Eye (tissue), 1 donor: ENCODE data around the gene CAPN1.
A peak's percentile ranks its signal among the peaks of the same experiment; 100 is the strongest.
"Not testable (repeated sequence)": the region's sequence is repeated elsewhere in the genome, so short reads cannot be mapped to it uniquely, and the experiment has no call there.

ENCODE experiments used
- DNase-seq: peaks from one replicate; pipeline ENCODE4 v3.0.0-alpha.2; 2015

Gene CAPN1

DNA sequence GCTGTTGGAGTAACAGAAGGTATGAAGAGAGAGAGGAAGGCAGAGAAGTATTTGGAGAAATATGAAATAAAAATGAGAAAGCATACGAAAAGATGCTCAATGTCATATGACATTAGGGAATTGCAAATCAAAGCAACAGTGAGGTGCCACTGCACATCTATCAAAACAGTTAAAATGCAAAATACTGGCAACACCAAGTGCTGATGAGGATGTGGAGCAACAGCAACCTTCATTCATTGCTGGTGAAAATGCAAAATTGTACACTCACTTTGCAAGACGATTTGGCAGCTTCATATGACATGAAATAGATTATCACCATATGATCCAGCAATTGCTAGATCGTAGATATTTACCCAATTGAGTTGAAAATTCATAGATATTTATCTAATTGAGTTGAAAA is 21.1 kb upstream of the CAPN1 start:
- no peak for DNase-seq

DNA sequence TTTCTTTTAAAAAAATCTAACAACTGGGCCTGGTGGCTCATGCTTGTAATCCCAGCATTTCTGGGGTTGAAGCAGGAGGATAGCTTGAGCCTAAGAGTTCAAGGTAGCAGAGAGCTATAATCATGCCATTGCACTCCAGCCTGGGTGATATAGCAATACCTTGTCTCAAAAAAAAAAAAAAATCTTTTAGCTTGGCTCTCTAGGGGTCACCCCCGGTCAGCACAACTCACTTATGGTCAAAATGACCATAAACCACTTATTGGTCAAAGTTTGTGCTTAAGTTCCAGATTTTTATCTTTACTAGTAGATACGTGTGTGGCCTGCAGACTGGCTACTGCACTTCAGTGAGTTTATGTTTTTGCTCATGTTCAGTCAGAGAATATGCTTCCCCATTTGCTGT is 18.0 kb upstream of the CAPN1 start:
- no peak for DNase-seq

DNA sequence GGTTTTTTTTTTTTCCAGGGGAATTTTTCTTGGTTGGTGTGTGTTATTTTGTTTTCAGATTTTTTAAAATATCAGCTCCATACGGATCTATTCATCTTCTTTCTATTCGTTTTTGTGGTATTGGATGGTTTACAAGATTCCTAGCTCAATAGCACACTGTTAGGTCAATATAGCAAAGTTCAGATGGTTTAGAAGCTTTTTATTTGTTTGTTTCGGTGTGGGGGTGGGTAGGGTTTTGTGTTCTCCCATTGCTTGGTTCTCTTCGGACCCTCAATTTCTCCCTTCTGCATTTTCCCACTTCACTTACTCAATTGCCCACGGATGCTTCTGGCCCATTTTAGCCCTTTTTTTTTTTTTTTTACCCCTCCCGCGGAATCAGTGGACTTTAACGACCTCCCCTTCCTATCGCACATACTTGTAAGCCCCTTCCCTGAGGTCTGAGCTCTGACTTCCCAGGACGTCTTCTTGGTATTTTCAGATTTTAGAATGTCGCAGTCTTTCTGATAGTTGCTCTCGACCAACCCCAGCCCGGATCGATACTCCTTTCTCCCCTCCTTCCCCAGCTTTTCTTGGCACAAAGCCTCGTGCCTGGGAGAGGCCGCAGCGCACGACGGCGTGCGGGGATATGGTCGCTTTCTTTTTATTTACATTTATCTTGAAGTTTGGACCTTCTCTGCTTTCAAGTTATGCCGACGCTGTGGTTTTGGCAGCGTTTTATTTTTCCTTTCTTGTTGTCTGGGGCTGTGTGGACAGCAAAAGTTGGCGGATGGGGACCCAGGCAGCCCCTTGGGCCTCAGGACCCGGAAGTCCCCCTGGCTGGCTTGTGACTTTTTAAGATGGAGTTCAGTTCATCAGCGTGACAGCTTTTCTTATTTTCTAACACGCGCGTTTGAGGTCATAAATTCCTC is 16.1 kb upstream of the CAPN1 start:
- DNase-seq: no peak

DNA sequence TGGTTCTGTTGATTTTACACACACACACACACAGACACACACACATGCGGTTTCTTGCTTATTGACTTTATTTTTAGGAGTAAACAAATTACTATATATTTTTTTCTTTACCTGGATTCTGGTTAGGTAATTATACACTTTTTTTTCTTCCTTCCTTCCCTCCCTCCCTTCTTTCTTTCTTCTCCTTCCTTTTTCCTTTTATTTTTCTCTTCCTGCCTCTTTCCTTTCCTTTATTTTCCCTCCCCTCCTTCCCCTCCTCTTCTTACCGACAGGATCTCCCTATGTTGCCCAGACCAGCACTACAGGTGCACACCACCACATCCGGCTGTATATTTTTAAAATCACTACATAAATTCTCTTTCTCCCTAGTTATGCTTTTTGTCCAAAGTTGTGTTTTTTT is 14.8 kb upstream of the CAPN1 start:
- DNase-seq: no peak

DNA sequence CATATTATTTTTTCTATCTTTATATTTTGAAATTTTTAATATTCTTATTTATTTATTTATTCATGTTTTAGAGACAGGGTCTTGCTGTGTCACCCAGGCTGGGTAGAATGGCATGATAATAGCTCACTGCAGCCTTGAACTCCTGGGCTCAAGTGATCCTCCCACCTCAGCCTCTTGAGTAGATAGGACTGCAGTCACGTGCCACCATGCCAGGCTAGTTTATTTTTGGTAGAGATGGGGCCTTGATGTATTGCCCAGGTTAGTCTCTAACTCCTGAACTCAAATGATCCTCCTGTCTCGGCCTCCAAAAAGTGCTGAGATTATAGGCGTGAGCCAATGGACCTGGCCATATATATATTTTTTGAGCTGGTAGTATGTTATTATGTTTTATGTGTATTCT is 14.1 kb upstream of the CAPN1 start:
- no peak for DNase-seq

DNA sequence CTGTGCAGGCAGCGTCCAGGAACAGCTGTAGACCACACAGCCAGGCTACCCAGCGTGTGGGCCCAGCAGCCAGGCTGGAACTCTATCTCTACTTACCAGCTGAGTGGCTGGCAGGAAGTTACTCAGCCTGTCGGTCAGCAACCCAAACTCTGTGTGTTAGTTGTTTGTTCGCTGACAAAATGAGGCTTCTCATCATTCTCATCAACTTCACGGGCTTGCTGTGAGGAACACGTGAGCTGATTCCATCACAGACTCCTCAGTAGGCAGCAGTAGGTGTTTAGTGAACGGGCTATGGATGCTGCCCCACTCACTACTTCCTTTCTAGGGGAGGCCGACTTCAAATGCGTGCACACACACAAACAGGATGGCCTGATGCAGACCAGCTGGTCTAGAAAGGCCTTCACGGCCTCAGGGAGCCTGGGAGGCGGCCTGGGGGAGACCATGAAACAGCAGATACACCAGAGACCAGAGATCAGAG is 12.5 kb upstream of the CAPN1 start:
- DNase-seq: no peak

DNA sequence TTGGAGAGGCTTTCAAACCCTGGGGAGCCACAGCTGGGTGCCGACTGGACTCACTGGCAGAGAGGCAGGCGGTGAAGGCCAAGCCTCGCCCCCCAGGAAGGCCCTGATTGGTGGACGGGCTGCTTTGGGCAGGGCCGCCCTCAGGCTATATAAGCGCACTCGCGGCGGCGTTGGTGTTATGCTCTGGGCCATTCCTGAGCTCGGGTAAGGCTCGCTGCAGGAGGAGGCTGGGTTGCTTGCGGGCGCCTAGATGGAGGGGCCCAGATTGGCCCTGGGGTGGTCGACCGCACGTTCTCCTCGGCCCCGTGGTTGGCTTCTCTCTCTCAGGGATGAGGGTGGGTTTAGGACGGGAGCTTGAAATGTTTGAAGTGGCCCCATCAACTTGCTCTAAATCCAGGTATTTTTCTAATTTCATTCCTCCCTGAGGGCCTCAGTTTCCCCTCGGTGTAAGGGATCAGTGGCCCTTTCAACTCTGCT is 11.6 kb upstream of the CAPN1 start, which contains the start of gene SPDYC:
SPDYC (plus strand) TSS at position 176 of the 477 bp plus-strand sequence. CDS start 1,125 bp downstream, outside the sequence.
- DNase-seq: no peak

DNA sequence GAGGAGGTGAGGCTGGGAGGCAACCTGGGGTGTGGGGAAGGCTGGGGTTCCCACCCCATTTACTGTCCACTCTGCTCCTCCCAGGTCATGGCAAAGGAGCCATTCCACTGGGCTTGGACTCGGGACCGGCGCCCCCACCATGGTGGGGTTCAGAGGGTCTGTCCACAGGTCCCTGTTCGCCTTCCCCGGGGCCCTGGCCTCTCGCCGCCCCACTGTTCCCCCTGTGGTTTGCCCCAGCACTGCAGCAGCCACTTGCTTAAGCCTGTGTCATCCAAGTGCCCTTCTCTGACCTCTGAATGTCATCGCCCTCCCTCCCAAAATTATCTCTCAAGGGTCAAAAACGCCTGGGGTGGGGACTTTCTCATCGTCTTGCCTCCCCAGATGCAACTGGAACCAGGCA is 9.1 kb upstream of the CAPN1 start:
- DNase-seq: no peak

DNA sequence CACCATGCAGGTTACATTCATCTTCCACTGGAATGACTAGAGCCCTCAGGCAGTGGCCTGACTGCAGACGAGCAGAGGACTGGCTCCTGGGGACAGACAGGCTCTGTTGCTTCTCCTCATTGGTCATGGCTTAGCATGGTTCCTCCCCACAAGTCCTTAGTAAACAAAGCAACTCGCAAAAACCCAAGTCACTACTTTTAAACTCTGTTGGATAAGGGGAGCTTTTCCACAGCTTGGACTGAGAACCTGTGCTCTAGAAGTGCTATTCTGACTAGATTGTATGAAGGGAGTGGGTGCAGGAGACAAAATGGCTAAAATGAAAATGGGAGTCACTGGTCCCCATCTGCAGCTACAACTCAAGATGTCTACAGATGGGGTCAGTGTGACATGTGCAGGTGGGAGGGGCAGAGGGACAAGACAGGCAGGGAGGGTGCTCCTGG is 7.1 kb upstream of the CAPN1 start:
- DNase-seq: not testable (repeated sequence)

DNA sequence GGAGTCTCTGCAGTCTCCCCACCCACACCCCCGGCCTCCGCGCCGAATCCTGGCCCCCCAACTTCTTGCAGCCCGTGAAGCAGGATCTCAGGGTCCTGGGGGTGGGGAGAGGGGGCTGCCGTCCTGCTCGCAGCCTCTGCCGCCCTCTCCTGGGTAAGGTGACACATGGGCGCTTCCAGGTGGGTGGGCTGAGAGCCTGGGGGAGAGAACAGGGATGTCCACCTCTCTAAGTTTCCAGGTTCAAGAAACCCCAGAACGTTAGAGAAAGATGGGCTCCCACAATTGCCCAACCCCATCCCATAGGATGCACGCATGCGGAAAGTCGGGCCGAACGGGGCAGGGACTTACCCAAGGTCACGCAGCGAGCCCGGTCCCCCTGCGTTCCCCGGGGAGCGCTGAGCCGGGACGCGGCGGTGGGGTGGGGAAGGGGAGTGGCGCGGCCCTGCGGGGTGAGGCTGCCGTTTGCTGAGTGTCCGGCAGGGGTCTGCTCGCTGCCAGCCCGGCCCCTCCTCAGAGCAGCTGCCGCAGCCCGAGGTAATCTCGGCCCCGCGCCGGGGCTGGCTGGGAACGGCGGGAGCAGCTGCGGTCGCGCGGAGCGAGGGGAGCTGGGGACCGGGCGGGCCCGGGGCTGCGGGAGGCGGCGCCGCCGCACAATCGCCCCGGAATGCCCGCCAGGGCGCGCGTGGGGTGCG is 705 bp upstream of the CAPN1 start:
- peak; percentile 90 for DNase-seq

DNA sequence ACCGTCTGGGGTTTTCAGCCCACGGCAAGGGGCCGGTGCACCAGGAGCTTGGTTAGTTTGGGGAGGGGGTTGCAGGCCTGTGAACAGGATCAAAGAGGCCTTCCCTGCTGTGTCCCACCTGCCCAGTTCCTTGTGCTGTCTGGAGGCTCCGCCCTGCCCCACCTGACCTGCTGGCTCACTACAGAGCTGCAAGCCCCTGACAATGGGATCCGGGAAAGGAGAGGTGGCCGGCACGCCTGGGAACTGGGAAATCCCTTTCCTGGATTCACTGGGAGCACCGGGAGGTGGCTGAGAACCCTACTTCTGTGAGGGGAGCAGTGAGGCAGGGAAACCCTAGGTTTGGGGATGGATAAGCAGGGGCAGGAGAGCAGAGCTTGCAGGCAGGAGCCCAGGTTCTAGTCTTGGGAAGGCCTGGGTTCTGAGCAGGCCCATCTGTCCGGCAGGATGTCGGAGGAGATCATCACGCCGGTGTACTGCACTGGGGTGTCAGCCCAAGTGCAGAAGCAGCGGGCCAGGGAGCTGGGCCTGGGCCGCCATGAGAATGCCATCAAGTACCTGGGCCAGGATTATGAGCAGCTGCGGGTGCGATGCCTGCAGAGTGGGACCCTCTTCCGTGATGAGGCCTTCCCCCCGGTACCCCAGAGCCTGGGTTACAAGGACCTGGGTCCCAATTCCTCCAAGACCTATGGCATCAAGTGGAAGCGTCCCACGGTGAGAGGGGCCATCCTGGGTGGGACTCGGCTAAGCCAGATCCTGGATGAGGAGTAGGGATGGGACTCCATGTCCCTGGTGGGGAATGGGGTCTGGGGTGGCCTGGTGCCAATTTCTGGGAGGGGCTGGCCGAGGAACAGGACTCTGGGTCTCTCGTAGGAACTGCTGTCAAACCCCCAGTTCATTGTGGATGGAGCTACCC is 786 bp downstream of the CAPN1 start:
- peak; percentile 63 for DNase-seq

DNA sequence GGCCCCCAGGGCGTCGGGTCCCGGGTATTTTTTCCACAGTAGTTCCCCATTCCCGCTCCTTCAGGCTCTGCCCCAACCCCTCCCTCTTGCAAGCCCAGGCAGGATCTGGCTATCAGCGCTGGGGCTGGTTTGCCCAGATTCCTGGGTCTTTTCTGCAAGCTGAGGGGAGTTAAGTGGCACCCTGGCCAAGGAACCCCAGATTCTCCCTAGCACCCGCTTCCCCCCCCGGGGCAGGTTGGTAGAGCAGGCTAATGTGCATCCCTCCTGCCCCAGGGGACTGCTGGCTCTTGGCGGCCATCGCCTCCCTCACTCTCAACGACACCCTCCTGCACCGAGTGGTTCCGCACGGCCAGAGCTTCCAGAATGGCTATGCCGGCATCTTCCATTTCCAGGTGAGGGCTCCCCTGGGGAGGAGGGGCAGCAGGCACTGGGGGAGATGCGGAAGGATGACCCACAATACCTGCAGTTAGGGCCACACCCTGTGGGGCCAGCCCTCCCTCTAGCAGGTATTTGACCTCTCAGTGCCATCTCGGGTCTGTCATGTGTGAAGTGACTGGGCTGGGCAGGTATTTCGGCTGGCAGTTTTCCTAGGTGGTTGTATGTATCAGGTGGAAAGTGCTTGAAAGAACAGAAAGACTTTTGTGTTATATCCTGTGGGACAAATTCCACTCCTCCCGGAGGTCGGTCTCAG is 1.6 kb downstream of the CAPN1 start:
- no peak for DNase-seq

DNA sequence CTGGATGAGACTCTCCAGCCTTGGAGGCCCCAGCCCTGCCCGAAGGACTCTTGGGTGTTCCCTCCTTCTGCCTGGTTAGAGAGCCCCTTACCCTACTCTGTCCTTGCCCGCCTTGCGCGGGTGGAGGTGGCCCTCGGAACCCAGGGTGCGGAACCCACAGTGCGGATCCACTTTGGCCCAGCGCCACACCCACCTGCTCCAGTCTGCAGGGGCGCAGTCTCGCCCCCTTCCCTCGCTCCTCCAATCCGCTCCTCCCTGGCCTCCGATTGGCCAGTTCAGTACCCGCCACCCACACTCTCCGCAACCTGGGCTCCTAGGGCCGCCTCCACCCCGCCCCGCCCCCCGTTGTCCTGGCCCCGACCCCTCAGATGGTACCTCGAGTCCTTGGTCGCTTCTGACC is 2.4 kb downstream of the CAPN1 start:
- peak; percentile 56 for DNase-seq

DNA sequence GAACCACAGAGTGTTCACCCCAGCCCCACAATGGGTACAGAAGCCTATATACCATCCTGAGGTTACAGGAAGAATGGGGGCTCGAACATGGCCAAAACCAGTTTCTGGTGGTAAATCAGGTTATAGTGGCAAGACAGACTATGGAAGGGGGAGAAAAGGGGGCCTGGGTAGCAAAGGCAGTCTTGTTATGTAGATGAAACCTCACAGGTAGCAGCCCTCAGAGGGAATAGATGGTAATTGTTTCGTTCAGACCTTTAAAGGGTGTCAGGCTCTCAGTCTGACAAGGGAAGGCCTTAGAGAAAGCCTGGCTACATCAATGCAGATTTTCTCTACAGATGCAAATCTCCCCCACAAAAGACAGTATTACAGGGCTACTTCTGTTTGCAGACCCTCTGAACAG is 3.4 kb downstream of the CAPN1 start:
- DNase-seq: no peak

DNA sequence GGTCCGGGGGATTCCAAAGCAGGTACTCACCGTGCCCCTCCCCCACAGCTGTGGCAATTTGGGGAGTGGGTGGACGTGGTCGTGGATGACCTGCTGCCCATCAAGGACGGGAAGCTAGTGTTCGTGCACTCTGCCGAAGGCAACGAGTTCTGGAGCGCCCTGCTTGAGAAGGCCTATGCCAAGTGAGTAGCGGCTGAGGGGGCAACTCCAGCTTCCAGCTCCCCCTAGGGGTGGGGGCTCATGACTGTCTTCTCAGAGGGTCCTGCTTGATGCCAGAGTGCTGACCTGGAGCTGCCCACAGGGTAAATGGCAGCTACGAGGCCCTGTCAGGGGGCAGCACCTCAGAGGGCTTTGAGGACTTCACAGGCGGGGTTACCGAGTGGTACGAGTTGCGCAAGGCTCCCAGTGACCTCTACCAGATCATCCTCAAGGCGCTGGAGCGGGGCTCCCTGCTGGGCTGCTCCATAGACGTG is 4.2 kb downstream of the CAPN1 start:
- DNase-seq: no peak

DNA sequence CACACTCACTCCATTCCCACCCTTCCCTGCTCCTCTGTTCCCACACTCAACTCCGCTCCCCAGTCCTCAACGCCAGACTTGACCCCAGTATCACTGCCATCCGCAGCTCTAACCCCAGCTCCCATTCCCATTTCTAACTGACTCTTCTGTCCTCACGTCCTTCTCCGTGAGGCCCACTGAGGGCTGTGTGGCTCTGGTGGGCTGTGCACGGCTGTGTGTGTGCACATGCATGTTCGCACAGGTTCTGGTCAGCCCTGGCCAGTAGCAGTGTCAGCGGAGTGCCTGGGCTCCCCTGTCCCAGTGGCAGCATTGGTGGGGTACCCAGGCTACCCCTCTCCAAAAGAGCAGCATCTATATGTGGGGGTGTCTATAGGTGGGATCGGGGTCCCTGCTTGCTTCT is 5.0 kb downstream of the CAPN1 start:
- DNase-seq: no peak

DNA sequence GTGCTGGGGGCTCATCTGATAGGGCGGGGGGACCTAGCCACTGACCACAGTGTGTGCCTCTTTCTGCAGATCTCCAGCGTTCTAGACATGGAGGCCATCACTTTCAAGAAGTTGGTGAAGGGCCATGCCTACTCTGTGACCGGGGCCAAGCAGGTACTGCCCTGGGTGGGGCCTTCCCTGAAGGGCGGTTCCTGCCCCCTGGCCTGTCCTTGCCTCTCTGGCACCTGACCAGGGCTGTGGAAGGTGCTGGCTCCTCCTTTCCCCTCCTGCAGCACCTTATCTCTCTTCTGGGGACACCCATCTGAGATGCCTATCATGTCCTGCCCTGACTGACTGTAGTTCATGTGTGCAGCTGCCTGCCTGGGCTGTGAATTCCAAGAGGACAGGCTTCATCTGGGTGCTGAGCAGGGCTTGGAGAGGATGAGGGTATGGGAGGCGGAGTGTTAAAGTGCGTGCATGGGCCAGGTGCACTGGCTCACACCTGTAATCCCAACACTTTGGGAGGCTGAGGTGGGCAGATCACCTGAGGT is 5.5 kb downstream of the CAPN1 start:
- no peak for DNase-seq

DNA sequence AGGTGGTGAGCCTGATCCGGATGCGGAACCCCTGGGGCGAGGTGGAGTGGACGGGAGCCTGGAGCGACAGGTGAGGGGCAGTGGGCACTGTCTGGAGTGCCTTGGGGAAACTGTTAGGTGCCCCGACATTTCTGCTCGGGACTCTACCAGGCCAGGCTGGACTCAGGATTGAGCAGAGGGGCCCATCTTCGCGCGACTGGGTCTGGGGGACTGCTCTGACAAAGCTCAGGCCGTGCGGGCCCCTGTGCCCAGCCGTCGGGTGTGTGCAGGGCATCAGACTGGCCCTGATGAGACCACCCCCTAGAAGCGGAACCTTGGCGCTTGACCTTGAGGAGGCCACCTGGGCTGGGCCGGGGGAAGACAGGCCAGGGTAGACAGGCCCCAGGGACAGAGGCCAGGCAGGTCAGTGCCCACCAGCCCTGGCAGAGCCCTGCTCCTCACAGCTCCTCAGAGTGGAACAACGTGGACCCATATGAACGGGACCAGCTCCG is 6.3 kb downstream of the CAPN1 start:
- DNase-seq: no peak

DNA sequence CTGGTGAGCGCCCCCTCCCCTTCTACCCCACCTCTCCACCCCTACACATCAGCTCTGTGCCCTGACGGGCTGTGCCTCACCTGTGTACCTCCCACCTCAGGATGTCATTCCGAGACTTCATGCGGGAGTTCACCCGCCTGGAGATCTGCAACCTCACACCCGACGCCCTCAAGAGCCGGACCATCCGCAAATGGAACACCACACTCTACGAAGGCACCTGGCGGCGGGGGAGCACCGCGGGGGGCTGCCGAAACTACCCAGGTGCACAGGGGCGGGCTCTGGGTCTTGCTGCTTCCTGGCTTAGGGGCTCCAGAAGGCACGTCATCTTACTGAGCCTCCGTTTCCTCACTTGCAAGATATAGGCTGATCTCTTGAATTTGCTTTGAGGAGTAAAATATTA is 6.8 kb downstream of the CAPN1 start:
- DNase-seq: no peak

DNA sequence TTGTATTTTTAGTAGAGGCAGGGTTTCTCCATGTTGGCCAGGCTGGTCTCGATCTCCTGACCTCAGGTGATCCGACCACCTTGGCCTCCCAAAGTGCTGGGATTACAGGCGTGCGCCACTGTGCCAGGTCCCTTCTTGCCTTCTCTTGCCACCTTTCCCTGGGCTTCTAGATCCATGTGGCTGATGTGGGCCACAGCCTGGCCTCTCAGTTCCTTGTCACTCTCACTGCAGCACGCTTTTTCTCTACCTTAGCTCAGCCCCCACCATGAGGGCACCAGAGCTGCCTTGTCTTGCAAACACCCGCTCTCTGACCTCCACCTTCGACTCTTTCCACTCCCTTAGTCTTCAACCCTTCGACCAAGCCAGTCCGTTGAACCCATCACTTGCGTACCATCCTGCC is 7.5 kb downstream of the CAPN1 start:
- no peak for DNase-seq

DNA sequence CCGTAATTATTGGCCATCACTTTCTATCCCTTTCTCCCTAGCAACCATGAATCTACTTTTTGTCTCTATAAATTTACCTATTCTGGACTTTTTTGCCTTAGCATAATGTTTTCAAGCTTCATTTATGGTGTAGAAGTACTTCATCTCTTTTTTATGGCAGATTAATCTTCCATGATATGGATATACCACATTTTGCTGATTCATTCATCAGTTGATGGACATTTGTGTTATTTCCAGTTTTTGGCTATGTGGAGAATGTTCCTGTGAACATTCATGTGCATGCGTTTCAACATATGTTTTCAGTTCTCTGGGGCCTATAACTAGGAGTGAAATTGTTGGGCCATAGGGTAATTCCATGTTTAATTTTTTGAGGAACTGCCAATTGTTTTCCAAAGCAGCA is 12.8 kb downstream of the CAPN1 start:
- no peak for DNase-seq

DNA sequence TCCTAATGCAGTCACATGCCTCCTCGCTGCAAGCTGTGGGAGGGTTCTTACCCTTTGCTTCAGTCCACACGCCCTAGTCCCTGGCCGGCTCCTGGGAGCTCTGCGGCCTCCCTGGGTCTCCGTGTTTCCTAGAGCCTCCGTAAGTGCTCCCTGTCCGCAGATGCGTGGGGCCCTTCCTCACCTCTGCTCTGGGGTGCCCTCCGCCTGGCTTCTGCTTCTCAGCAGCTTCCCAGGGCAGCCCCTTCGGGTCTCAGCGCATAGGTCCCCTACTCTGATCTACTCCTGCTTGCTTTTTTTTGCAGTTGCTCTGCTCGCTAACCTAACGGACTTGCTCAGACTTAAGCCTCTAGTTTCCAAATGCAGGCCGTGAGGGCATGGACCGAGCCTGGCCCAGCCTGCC is 22.4 kb downstream of the CAPN1 start:
- no peak for DNase-seq
